Stimulated activated CD4-positive, alpha-beta T cell treated with anti-CD3 and anti-CD28 coated beads, Interleukin-1b, Interleukin-23, amount 100 ng/mL, for 24 hours (primary cell): ENCODE results near the gene CA4.
"Not testable (repeated sequence)": the region's sequence is repeated elsewhere in the genome, so short reads cannot be mapped to it uniquely, and the experiment has no call there.

Experiments
- DNase-seq, 4 experiments: peaks; one replicate each; pipeline ENCODE4 v3.0.0-alpha.2; 2020; ENCODE audit warnings: low read depth in 4 of 4, low spot score in 1 of 4

The CA4 gene

GRCh38 chr17:60149691-60150582 lies at the start of gene CA4:
CA4 (plus strand) TSS chr17:60149973; CDS start chr17:60150035, 62 bp downstream.
- no peak for DNase-seq

- not testable (repeated sequence) for DNase-seq
These were observed 49.2 kb upstream of the CA4 start for GRCh38 chr17:60100577-60100976.

GRCh38 chr17:60102015-60102631 lies 47.6 kb upstream of the CA4 start:
- not testable (repeated sequence) for DNase-seq

GRCh38 chr17:60102632-60103096 lies 47.1 kb upstream of the CA4 start:
- no peak for DNase-seq

- no peak for DNase-seq
These were observed 45.8 kb upstream of the CA4 start for GRCh38 chr17:60103957-60104356.

GRCh38 chr17:60106340-60107059 lies 43.3 kb upstream of the CA4 start:
- DNase-seq: no peak

- no peak for DNase-seq
These were observed 42.1 kb upstream of the CA4 start for GRCh38 chr17:60107526-60108257.

GRCh38 chr17:60108309-60108708 lies 41.5 kb upstream of the CA4 start:
- not testable (repeated sequence) for DNase-seq

- no peak for DNase-seq
These were observed 41.1 kb upstream of the CA4 start for GRCh38 chr17:60108712-60109111.

- no peak for DNase-seq
These were observed 40.6 kb upstream of the CA4 start for GRCh38 chr17:60109161-60109560.

- DNase-seq: no peak
These were observed 39.2 kb upstream of the CA4 start for GRCh38 chr17:60110586-60110985.

GRCh38 chr17:60111661-60112060 lies 38.1 kb upstream of the CA4 start:
- DNase-seq: not testable (repeated sequence)

- DNase-seq: not testable (repeated sequence)
These were observed 34.4 kb upstream of the CA4 start for GRCh38 chr17:60115364-60115763.

GRCh38 chr17:60116196-60116595 lies 33.6 kb upstream of the CA4 start:
- DNase-seq: not testable (repeated sequence)

- not testable (repeated sequence) for DNase-seq
These were observed 30.6 kb upstream of the CA4 start for GRCh38 chr17:60119162-60119561.

- DNase-seq: not testable (repeated sequence)
These were observed 29.7 kb upstream of the CA4 start for GRCh38 chr17:60119807-60120748.

- DNase-seq: no peak
These were observed 22.4 kb upstream of the CA4 start for GRCh38 chr17:60127068-60128064.

GRCh38 chr17:60128171-60128859 lies 21.5 kb upstream of the CA4 start:
- no peak for DNase-seq
